DOHH2 (cell line): Measurements from ENCODE around the gene CFAP73.

Source experiments
- EZH2phosphoT487 ChIP-seq: fragments of 200-600 bp; sonication (generic); IDR thresholded peaks from 2 replicates; pipeline ENCODE4 v1.6.1; 2017; ENCODE audit warnings: borderline replicate concordance, mild to moderate bottlenecking, antibody characterized with exemption, low read length, moderate library complexity, mixed read lengths
- TF ChIP-seq, protein P1 (sequence below): fragments of 200-600 bp; sonication (generic); IDR thresholded peaks from one replicate; pipeline ENCODE4 v1.5.1; 2014; ENCODE audit warnings: antibody characterized with exemption, mild to moderate bottlenecking, low read depth, low read length; ENCODE audit not compliant: poor library complexity, severe bottlenecking

- TF ChIP-seq, protein P1, sequence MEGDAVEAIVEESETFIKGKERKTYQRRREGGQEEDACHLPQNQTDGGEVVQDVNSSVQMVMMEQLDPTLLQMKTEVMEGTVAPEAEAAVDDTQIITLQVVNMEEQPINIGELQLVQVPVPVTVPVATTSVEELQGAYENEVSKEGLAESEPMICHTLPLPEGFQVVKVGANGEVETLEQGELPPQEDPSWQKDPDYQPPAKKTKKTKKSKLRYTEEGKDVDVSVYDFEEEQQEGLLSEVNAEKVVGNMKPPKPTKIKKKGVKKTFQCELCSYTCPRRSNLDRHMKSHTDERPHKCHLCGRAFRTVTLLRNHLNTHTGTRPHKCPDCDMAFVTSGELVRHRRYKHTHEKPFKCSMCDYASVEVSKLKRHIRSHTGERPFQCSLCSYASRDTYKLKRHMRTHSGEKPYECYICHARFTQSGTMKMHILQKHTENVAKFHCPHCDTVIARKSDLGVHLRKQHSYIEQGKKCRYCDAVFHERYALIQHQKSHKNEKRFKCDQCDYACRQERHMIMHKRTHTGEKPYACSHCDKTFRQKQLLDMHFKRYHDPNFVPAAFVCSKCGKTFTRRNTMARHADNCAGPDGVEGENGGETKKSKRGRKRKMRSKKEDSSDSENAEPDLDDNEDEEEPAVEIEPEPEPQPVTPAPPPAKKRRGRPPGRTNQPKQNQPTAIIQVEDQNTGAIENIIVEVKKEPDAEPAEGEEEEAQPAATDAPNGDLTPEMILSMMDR: no peak
- no peak for TF ChIP-seq EZH2phosphoT487
These were observed 32.6 kb upstream of the CFAP73 start for GRCh38 chr12:113116875-113117274.
